ENCODE data around the gene TACC2.
A peak's percentile ranks its signal among the peaks of the same experiment; 100 is the strongest.
"Not testable (repeated sequence)": the region's sequence is repeated elsewhere in the genome, so short reads cannot be mapped to it uniquely, and the experiment has no call there.

Gene TACC2

GRCh38 chr10:122102146-122102868, 113.3 kb downstream of the TACC2 start:
- DNase-seq (ENCODE audit: low read depth): no peak
- TF ChIP-seq CTCF (IDR thresholded peaks at IDR 0.05; ENCODE audit: low read depth, low read length, missing control alignments): no peak
- no peak overlapping the region for H3K4me3 ChIP-seq (ENCODE audit: low read depth, low read length)

GRCh38 chr10:122102869-122103525, 114.0 kb downstream of the TACC2 start:
- no peak overlapping the region for H3K4me3 ChIP-seq (ENCODE audit: low read depth, low read length)
- TF ChIP-seq CTCF (IDR thresholded peaks at IDR 0.05; ENCODE audit: low read depth, low read length, missing control alignments): peak; percentile 3
- DNase-seq (ENCODE audit: low read depth): no peak

- no peak overlapping the region for H3K4me3 ChIP-seq (ENCODE audit: low read depth, low read length)
- no peak for DNase-seq (ENCODE audit: low read depth)
- no peak for TF ChIP-seq CTCF (IDR thresholded peaks at IDR 0.05; ENCODE audit: low read depth, low read length, missing control alignments)
Measured at GRCh38 chr10:122103592-122103991, 114.6 kb downstream of the TACC2 start.

GRCh38 chr10:122108786-122109185, 119.8 kb downstream of the TACC2 start:
- DNase-seq (ENCODE audit: low read depth): not testable (repeated sequence)

GRCh38 chr10:122112021-122112616, 123.2 kb downstream of the TACC2 start:
- no peak overlapping the region for H3K4me3 ChIP-seq (ENCODE audit: low read depth, low read length)
- no peak for DNase-seq (ENCODE audit: low read depth)
- TF ChIP-seq CTCF (IDR thresholded peaks at IDR 0.05; ENCODE audit: low read depth, low read length, missing control alignments): no peak

More at GRCh38 chr10:122108786-122109185, 119.8 kb downstream of the TACC2 start:
- not testable (repeated sequence) for H3K4me3 ChIP-seq (ENCODE audit: low read depth, low read length)

GRCh38 chr10:122112625-122113160, 123.7 kb downstream of the TACC2 start:
- H3K4me3 ChIP-seq (ENCODE audit: low read depth, low read length): no peak overlapping the region
- no peak for TF ChIP-seq CTCF (IDR thresholded peaks at IDR 0.05; ENCODE audit: low read depth, low read length, missing control alignments)
- DNase-seq (ENCODE audit: low read depth): no peak

GRCh38 chr10:122113161-122113944, 124.4 kb downstream of the TACC2 start:
- no peak for TF ChIP-seq CTCF (IDR thresholded peaks at IDR 0.05; ENCODE audit: low read depth, low read length, missing control alignments)
- DNase-seq (ENCODE audit: low read depth): no peak
- H3K4me3 ChIP-seq (ENCODE audit: low read depth, low read length): no peak overlapping the region

All from GM12864 (cell line).